Spleen (tissue), 7 donors: ENCODE measurements around the gene TEX261.

Experiments used
- CTCF ChIP-seq, 11 experiments: fragments of 200-600 bp in 7 of 11; fragments of 450-650 bp in 4 of 11; sonication (generic) in 4 of 11; IDR thresholded peaks in 8 of 11; conservative IDR thresholded peaks in 3 of 11; 1 replicate in 7 of 11; 2 replicates in 4 of 11; pipeline versions ENCODE4 v1.4.0 to v1.8.0; 2016 to 2021; ENCODE audit warnings: antibody characterized with exemption in 11 of 11, inconsistent platforms in 4 of 11, mild to moderate bottlenecking in 1 of 11
- POLR2AphosphoS5 ChIP-seq, 3 donors: sonication (generic); formaldehyde crosslinking; IDR thresholded peaks; one replicate each; pipeline ENCODE4 v1.5.1; 2017; ENCODE audit warnings: antibody characterized with exemption in 3 of 3
- donor health status: DM: no; HTN: no; CAD: no; lungs with moderate emphysema.
- donor health status: DM: no; HTN: no; CAD: no.
- donor health status: DM: no; HTN: no; CAD: no.

- TF ChIP-seq POLR2AphosphoS5 (IDR thresholded peaks at IDR 0.05) (peak; percentile 63 to 79 (median 79)), CTCF (IDR thresholded peaks at IDR 0.05 in 8 of 11, conservative IDR thresholded peaks at IDR 0.05 in 3 of 11) (peak in 10 of 11 experiments; percentile 47 to 90 (median 82))
Measured at GRCh38 chr2:70994699-70995425, at the start of gene TEX261.
